GM19240 (cell line): Measurements from ENCODE around the gene HECTD1.
A peak's percentile ranks its signal among the peaks of the same experiment; 100 is the strongest.
"Not testable (repeated sequence)": the region's sequence is repeated elsewhere in the genome, so short reads cannot be mapped to it uniquely, and the experiment has no call there.

Source experiments
- DNase-seq: peaks from one replicate; pipeline ENCODE4 v3.0.0; 2011; ENCODE audit warnings: low spot score; ENCODE audit not compliant: insufficient read length

Gene HECTD1

GRCh38 chr14:31207755-31208545, at the start of gene HECTD1:
TSS of gene HECTD1 (minus strand) at chr14:31207793. CDS start at chr14:31205936, 1,857 bp downstream.
- DNase-seq, result peak; percentile 69

DNA sequence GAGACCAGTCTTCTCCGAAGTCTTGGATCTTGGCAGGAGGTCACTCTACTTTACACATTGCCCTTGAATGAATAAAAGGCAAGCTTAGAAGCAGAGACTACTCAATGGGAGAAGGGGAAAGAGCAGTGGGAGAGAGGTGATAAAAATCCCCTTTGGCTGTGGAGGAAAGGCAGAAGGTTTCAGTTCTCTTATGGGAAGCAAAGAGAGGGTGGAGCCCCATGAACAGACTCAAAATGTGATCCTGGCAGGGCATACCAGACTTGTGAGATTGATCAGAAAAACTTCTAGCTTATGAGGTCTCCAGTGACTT, 49.6 kb upstream of the HECTD1 start:
- DNase-seq, result no peak

GRCh38 chr14:31256534-31257243, 49.1 kb upstream of the HECTD1 start:
- DNase-seq, result no peak

DNA sequence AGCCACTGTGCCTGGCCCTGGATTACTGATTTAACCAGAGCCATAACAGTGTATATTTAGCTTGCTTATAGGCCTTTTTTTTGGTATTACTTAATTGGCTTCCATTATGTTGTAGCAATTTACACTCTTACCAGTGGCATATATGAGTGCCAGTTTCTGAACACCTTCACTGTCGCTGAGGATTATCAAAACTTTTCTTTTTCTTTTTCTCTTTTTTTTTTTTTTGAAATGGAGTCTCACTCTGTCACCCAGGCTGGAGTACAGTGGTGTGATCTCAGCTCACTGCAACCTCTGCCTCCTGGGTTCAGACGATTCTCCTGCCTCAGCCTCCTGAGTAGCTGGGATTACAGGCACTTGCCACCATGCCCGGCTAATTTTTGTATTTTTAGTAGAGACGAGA, 48.3 kb upstream of the HECTD1 start:
- DNase-seq, result not testable (repeated sequence)

DNA sequence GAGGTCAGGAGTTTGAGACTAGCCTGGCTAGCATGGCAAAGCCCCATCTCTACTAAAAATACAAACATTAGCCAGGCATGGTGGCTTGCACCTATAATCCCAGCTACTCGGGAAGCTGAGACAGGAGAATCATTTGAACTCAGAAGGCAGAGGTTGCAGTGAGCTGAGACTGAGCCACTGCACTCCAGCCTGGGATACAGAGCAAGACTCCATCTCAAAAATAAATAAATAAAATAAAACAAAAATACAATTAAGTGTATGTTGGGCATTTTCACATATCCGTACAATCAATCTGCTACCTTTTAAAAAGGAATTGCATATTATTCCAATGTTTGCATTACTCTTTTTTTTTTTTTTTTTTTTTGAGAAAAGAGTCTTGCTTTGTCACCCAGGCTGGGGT, 47.7 kb upstream of the HECTD1 start:
- no peak for DNase-seq

- DNase-seq, result no peak
These were observed 46.3 kb upstream of the HECTD1 start for GRCh38 chr14:31253746-31254471.

DNA sequence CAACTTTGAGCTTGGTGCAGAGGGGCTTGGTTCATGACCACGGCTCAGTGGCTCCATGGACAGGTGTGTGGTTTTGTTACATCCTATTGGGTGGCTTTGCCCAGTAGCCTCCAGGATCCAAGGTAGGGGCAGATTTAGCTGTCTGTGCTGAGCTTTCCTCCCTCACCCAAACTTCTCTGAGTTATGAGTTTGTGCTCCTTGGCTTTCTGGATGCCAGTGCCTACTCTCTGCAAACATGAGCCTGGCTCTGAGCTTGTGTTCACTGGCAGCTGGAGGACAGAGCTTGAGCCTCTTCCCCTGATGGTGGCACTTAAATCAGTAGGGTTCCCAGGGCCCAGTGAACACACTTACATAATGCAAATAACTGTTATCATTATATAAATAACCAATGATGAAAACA, 45.3 kb upstream of the HECTD1 start:
- DNase-seq, result no peak

DNA sequence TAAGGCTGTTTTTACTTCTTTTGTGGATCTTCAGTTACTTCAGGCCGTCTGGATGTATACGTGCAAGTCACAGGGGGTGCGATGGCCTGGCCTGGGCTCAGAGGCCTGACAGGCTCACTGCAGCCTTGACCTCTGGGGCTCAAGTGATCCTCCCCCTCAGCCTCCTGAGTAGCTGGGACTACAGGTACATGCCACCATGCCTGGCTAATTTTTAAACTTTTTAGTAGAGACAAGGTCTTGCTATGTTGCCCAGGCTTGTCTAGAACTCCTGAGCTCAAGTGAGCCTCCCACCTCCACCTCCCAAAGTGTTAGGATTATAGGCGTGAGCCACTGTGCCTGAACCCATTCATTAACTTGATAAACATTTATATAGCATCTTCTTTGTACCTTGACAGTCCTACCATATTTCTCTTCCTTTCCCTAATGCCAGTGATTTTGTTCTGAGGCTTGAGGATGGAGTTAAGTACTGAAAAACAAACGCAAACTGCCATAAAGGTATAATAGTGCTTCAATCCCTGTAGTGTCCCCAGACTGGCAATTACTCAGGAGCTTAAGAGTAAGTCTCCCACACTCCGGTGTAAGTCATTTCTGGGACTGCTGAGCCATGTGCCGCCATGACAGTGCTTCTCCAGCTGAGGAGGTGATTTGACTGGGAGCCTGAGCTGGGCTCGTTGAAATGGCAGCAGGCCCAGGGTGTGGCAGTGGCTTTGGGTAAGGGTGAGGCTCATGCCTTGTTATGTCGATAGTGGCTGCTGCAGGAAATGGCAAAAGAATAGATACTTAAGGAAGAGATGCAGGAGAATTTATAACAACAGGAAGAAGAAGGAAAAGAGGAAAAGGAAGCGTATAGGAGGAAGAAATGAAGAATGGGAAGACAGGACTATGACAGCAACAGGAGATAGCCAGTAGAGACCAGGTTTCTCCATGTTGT, 43.7 kb upstream of the HECTD1 start:
- no peak for DNase-seq

DNA sequence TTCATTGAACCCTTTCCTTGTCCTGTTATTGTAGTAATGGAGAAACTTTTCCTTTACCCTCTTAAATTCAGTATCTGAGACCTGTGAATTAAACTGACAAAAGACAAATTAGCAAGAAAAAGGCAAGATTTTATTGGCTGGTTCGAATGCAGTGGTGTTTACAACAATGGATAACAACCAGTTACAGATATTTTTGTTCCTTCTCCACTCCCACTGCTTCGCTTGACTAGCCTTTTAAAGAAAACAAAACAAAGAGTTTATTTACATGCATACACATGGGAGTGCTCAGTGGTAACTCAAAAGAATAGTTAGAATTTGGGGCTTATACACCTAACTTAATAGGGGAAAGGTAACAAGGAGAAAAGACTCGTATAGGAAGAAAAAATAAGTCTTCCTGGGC, 37.0 kb upstream of the HECTD1 start:
- no peak for DNase-seq

GRCh38 chr14:31243860-31244259, 36.3 kb upstream of the HECTD1 start:
- no peak for DNase-seq

DNA sequence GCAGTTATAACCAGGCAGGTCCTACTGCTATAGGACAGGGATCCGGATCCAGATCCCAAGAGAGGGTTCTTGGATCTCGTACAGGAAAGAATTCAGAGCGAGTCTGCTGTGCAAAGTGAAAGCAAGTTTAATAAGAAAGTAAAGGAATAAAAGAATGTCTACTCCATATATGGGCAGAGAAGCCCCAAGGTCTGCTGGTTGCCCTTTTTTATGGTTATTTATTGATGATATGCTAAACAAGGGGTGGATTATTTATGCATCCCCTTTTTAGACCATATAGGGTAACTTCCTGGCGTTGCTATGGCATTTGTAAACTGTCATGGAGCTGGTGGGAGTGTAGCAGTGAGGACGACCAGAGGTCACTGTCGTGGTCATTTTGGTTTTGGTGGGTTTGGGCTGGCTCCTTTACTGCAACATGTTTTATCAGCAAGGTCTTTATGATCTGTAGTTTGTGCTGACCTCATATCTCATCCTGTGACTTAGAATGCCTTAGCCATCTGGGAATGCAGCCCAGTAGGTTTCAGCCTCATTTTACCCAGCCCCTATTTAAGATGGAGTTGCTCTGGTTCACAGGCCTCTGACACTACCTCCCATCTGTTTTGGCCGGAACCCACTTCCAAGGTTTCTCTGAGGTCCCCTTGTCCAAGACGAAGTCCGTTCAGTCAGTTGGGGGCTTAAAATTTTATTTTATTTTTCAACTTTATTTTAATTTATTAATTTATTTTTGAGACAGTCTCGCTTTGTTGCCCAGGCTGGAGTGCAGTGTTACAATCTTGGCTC, 34.8 kb upstream of the HECTD1 start:
- not testable (repeated sequence) for DNase-seq

DNA sequence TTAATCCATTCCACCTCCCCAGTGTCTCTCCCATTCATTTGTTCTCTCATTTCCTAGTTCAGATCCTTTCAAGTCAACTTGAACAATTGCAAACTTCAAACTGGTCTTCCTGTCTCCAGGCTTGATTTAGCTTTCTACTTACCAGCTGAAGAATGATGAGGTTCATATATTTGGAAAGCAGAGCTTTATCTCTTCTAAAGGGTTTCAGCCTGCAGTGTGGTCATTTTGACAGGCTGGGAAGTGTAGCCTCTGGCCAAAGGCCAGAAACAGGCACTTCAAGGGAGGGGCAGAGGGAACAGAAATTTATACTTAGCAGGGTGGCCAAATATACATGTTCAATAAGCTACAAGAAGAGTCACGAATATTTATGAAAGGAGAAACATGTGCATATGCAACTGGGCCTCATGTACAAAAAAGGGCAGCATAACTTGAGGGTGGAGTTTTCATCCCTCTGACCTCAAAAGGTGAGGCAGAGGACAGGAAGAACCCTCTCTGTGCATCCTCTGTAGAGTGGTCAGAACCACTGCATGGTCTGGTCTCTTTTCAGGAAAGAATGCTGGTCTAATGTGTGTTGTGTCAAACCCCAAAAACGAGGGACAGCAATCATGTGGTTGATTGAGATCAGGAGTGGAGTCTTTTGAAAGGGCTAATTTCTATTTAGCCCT, 34.0 kb upstream of the HECTD1 start:
- DNase-seq, result no peak

GRCh38 chr14:31239741-31240140, 32.1 kb upstream of the HECTD1 start:
- no peak for DNase-seq

DNA sequence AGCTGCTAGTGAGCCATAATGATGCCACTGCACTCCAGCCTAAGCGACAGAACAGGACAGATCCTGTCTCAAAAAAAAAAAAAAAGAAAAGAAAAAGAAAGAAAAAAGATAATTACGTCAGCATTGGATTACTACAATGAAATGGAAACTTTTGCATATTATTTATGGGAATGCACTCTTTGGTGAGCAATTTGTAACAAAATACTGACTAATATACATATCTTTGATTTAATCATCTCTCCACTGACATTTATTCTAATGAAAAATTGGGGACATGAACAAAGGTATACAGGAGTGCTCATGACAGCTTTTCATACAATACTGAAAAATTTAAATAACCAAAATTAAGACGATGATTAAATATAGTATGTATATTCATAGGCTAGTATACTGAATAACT, 27.9 kb upstream of the HECTD1 start:
- DNase-seq, result no peak

DNA sequence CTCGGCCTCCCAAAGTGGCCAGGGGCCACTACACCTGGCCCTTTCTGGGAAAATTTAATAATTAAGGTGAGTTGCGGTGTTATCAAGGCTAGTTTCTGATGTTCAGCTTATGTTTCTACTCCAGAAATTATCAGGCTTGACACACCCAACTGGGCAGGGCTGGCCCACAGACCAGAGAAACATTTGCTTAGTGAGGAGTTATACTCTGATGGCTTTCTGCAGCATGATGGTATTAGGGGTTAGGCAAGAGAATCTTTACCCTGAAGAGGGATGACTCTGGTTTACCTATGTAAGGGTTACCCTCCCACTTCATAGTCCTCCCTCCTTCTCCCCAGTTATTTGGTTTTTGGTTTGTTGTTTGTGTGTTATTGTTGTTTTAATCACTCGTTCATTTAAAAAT, 24.5 kb upstream of the HECTD1 start:
- DNase-seq, result no peak

DNA sequence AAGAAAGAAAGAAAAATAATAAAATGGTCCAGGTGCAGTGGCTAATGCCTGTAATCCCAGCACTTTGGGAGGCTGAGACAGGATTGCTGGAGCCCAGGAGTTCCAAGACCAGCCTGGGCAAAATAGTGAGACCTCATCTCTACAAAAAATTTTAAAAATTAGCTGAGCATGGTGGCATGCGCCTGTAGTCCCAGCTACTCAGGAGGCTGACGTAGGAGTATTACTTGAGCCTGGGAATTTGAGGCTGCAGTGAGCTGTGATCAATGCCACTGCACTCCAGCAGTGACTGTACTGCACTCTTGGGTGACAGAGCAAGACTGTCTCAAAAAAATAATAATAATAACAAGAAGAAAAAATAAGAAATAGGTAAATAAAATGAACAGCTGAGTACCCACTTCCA, 23.7 kb upstream of the HECTD1 start:
- DNase-seq, result not testable (repeated sequence)

DNA sequence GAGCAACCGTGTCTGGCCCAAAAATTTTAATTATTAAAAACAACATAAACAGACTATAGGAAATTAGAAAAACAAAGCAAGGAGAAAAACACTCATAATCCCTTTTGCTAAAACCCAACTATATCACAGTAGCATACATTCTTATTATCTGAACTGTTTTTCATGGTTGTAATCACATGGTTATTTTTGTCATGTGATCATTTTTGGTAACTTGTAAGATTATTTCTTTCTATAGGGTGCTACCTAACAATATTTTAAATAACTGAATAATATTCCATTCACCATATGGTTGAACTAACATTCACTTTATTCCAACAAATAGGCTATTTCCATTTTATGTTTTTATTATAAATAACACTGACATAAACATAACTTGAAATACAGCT, 23.0 kb upstream of the HECTD1 start:
- no peak for DNase-seq

DNA sequence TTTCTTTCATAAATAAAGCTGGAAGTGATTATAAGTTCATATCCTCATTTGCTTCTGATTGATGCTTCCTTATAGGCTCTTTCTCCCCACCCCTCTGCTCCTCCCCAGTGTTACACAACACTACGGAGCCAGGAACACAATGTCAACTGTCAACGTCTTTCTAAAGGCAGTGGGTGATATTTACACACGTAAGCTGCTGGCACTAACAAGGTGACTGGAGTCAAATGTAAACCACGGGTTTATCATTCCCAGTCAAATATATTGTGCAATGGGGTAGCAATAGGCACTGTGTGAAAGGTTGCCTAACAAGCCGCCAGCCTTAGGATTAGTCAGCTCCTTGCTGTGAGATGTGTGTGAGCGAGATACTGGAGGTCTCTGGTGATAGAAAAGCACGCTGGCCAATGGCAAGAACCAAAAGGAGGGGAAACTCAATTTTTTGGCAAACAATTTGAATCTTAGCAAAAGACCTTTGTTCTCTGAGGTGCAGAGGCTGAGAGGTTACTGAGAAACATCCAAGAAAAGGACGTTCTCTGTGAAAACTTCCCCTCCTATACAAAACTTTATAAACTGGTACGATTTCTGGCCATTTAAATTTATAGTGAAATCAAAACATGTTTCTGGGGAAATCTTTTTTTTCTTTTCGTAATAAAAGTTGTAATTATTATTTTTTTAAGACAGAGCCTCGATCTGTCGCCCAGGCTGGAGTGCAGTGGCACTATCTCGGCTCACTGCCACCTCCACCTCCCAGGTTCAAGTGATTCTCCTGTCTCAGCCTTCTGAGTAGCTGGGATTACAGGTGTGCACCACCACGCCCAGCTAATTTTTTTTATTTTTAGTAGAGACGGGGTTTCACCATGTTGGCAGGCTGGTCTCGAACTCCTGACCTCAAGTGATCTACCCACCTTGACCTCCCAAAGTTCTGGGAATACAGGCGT, 22.3 kb upstream of the HECTD1 start:
- DNase-seq, result no peak

DNA sequence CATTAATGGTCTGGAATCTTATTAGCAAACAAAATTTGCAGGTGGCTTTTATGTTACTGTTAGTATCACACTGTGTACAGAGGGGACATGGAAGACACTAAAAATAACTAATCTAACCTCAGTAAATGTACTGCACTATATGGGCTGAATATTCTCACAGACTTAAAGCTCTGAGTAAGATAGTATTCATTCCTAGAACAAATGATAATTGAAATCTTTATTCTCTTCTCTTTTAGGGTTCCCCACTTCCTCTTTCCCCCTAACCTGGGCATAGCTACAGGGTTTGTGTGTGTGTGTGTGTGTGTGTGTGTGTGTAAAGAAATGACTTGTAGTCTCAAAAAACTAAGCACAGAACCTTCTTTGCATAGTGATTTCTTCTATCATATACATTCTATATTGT, 21.4 kb upstream of the HECTD1 start:
- DNase-seq, result peak; percentile 19
